SU-DHL-6 (cell line): ENCODE results near the gene CD160.

Experiments used
- H2AFZ ChIP-seq: fragments of 200-600 bp; sonication (generic); 2 replicates; pipeline ENCODE4 v1.6.1; 2014; ENCODE audit warnings: low read depth, mild to moderate bottlenecking, moderate library complexity, mixed read lengths, antibody characterized with exemption, low read length; ENCODE audit not compliant: severe bottlenecking
- H3F3A ChIP-seq: fragments of 200-600 bp; shearing (Covaris generic); 2 replicates; pipeline ENCODE4 v1.6.0; 2016; ENCODE audit warnings: antibody characterized with exemption, mild to moderate bottlenecking; ENCODE audit not compliant: insufficient read depth
- H3K27ac ChIP-seq: fragments of 200-600 bp; sonication (generic); 2 replicates; pipeline ENCODE4 v1.5.1; 2016; ENCODE audit warnings: low read depth, mild to moderate bottlenecking, low read length, moderate library complexity, mixed read lengths
- H3K27me3 ChIP-seq: fragments of 200-600 bp; sonication (generic), shearing (Covaris generic); 2 replicates; pipeline ENCODE4 v1.6.0; 2014; ENCODE audit warnings: mild to moderate bottlenecking, low read length
- H3K36me3 ChIP-seq: fragments of 200-600 bp; sonication (generic); 2 replicates; pipeline ENCODE4 v1.6.1; 2014; ENCODE audit warnings: mild to moderate bottlenecking, low read length, mixed read lengths
- H3K4me2 ChIP-seq: fragments of 300-600, 200-600 bp; shearing (Covaris generic), sonication (generic); 2 replicates; pipeline ENCODE4 v1.6.0; 2014; ENCODE audit warnings: low read length, low read depth, mild to moderate bottlenecking; ENCODE audit not compliant: poor library complexity, severe bottlenecking
- H3K4me3 ChIP-seq: fragments of 200-600 bp; sonication (generic); 2 replicates; pipeline ENCODE4 v1.5.1; 2014; ENCODE audit warnings: antibody characterized with exemption, low read length, mild to moderate bottlenecking, mixed read lengths; ENCODE audit not compliant: insufficient read depth, poor library complexity, severe bottlenecking
- H3K79me2 ChIP-seq: fragments of 200-600 bp; sonication (generic); 2 replicates; pipeline ENCODE4 v1.6.1; 2014; ENCODE audit warnings: mild to moderate bottlenecking, low read length, moderate library complexity; ENCODE audit not compliant: insufficient read depth
- H3K9ac ChIP-seq: fragments of 200-600 bp; sonication (generic); 2 replicates; pipeline ENCODE4 v1.7.0; 2014; ENCODE audit warnings: mild to moderate bottlenecking, low read length
- H3K9me2 ChIP-seq: fragments of 200-600 bp; sonication (generic); replicated peaks from 2 replicates; pipeline ENCODE4 v1.6.1; 2014; ENCODE audit warnings: low read length; ENCODE audit not compliant: insufficient read depth
- H3K9me3 ChIP-seq: fragments of 200-600 bp; sonication (generic); 2 replicates; pipeline ENCODE4 v1.6.1; 2014; ENCODE audit warnings: low read length, mixed read lengths; ENCODE audit not compliant: insufficient read depth
- H4K20me1 ChIP-seq: fragments of 200-600 bp; sonication (generic); 2 replicates; pipeline ENCODE4 v1.6.1; 2014; ENCODE audit warnings: low read depth, mild to moderate bottlenecking, antibody characterized with exemption, low read length, moderate library complexity, mixed read lengths
- EZH2phosphoT487 ChIP-seq: fragments of 200-600 bp; sonication (generic), shearing (Covaris generic); conservative IDR thresholded peaks from 2 replicates; pipeline ENCODE4 v1.6.1; 2018; ENCODE audit warnings: mild to moderate bottlenecking, antibody characterized with exemption, low read length, moderate library complexity, mixed read lengths
- TF ChIP-seq, protein P1 (sequence below): fragments of 200-600 bp; sonication (generic); IDR thresholded peaks from one replicate; pipeline ENCODE4 v1.5.1; 2017; ENCODE audit warnings: antibody characterized with exemption, mild to moderate bottlenecking, low read length, moderate library complexity; ENCODE audit not compliant: insufficient read depth, poor library complexity, severe bottlenecking

Gene CD160

DNA sequence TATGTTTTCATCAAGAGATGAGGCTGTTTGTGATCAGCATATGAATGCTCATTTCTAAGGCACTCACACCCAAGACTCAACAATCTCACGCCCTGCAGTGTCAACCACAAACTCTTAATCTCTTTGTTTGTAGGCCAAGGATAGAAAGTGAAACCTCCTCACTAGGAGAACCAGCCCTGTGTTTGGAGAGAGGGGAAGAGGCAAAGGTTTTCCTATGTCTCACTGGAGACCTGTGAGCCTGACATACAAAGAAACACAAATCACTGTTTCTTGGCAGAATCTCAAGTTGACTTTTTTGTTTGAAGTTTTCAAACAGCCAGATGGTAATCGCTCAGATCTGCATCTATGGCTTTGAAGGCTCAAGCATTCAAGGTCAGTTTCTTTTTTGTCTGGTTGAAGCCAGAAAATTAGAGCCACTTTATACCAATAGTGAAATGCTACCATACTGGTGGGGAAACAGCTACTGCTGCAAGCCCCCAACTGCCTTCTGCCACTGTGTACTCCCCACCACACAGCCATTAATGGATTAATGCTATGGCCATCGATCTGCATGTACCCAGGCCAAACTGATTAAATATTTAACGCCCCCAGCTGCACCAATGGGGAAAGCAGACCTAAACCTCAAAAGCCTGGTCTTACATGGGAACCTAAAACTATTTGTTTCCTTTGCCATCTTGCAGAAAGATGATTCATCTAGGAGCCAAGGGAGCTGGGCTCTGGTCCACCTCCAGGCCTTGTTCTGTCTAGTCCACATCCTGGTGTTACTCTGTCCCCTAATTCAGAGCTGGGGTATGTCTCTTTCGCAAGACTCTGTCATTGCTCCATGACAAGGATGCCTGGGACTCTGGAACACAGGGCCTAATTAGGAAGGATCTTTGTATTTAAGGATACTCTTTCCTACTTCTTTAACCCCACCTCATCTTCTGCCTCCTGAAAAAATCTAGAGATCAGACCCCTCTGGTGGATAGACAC, 28.4 kb upstream of the CD160 start:
- Histone ChIP-seq H3K79me2 (no peaks in the 10 kb centered on the region), H3K9me3 (no peaks in the 10 kb centered on the region), H3K36me3 (no peaks in the 10 kb centered on the region), H3K27me3 (no peaks in the 10 kb centered on the region), H3K9me2 (no peaks in the 10 kb centered on the region), H3F3A (no peaks in the 10 kb centered on the region), H2AFZ (no peak overlapping the region), H3K27ac (no peak overlapping the region), H3K9ac (no peak overlapping the region), H3K4me2 (no peak overlapping the region), H4K20me1 (no peaks in the 10 kb centered on the region), H3K4me3 (no peak overlapping the region)
- TF ChIP-seq, protein P1, sequence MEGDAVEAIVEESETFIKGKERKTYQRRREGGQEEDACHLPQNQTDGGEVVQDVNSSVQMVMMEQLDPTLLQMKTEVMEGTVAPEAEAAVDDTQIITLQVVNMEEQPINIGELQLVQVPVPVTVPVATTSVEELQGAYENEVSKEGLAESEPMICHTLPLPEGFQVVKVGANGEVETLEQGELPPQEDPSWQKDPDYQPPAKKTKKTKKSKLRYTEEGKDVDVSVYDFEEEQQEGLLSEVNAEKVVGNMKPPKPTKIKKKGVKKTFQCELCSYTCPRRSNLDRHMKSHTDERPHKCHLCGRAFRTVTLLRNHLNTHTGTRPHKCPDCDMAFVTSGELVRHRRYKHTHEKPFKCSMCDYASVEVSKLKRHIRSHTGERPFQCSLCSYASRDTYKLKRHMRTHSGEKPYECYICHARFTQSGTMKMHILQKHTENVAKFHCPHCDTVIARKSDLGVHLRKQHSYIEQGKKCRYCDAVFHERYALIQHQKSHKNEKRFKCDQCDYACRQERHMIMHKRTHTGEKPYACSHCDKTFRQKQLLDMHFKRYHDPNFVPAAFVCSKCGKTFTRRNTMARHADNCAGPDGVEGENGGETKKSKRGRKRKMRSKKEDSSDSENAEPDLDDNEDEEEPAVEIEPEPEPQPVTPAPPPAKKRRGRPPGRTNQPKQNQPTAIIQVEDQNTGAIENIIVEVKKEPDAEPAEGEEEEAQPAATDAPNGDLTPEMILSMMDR = no peak
- no peak for TF ChIP-seq EZH2phosphoT487

DNA sequence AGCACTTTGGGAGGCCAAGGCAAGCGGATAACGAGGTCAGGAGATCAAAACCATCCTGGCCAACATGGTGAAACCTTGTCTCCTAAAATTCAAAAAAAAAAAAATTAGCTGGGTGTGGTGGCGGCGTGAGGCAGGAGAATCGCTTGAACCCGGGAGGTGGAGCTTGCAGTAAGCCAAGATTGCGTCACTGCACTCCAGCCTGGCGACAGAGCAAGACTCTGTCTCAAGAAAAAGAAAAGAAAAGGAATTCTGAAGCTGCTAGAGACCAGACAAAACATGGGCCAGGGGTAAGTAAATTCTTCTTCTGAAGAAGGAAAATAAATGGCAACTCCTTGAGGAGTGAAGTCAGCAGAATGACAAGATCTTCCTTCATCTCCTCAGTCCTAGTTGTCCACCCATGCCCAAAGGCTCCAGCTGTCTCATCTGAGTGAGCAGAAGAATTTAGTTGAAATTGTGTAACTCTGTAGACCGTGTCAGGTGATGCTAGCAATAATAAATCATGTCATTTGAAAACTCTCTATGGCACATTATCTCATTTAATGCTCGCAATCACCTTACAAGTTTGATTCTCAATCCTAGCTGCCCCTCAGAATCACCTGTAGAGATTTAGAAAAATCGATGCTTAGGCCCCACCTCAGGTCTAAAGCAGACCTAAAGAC, 26.4 kb upstream of the CD160 start:
- no peak overlapping the region for H2AFZ ChIP-seq
- no peak overlapping the region for H3K27ac ChIP-seq
- no peaks in the 10 kb centered on the region for H4K20me1 ChIP-seq
- no peaks in the 10 kb centered on the region for H3K9me3 ChIP-seq
- no peak for TF ChIP-seq EZH2phosphoT487
- TF ChIP-seq, protein P1 = no peak
- H3K4me3 ChIP-seq = no peak overlapping the region
- no peaks in the 10 kb centered on the region for H3K79me2 ChIP-seq
- H3K27me3 ChIP-seq = no peaks in the 10 kb centered on the region
- no peak overlapping the region for H3K9ac ChIP-seq
- H3F3A ChIP-seq = no peaks in the 10 kb centered on the region
- no peaks in the 10 kb centered on the region for H3K9me2 ChIP-seq
- H3K36me3 ChIP-seq = no peaks in the 10 kb centered on the region
- no peak overlapping the region for H3K4me2 ChIP-seq

DNA sequence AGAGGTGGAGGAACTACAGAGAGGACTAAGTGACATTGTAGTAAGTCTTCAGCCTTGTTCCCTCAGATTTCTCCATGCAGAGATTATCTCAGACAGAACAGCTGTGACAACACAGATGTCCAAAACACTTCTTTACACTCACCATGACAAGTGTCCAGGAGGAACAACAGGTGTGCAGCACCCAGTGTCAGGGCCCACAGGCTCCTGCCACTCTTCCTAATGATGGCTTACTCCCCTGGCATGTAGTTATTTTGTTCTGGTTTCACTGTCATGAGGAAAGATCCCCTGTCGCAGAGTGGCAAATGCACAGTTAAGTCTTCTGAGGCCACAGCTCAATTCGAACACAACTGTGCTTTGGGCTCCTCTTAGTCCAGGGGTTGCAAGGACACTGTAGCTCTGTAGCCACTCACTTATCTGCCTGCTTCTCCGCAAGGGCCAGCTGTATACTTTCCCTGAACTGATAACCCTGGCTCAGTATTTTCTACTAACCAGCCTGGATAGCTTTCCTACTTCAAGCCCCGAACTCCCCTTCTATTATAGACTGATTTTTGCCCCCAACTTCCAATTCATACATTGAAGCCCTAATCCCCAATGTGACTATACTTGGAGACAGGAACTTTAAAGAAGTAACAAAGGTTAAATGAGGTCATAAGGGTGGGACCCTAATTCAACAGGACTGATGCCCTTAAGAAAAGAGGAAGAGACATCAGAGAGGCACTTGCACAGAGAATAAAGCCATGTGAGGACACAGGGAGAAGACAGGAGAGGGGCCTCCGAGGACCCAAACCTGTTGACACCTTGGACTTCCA, 23.3 kb upstream of the CD160 start:
- Histone ChIP-seq H3K9me3 (no peaks in the 10 kb centered on the region), H3K9me2 (no peaks in the 10 kb centered on the region), H2AFZ (no peak overlapping the region), H3F3A (no peaks in the 10 kb centered on the region), H3K27ac (no peak overlapping the region), H3K4me2 (no peak overlapping the region), H4K20me1 (no peaks in the 10 kb centered on the region), H3K79me2 (no peaks in the 10 kb centered on the region), H3K27me3 (no peaks in the 10 kb centered on the region), H3K4me3 (no peak overlapping the region), H3K36me3 (no peaks in the 10 kb centered on the region), H3K9ac (no peak overlapping the region)
- TF ChIP-seq, protein P1 = no peak
- TF ChIP-seq EZH2phosphoT487 = no peak
